Neural cell (in vitro differentiated cells): Measurements from ENCODE around the gene BPTF. TPM values are rescaled to one million over a fixed set of nuclear protein-coding genes. Genes with fewer than 3 reads are reported as not detected.
"Not testable (repeated sequence)": the region's sequence is repeated elsewhere in the genome, so short reads cannot be mapped to it uniquely, and the experiment has no call there.

Source experiments
- H2AFZ ChIP-seq: fragments of 200-600, 300-800 bp; sonication (generic), shearing (Covaris generic); 2 replicates; pipeline ENCODE4 v1.6.0; 2014; ENCODE audit warnings: low read depth, mild to moderate bottlenecking, antibody characterized with exemption, low read length, moderate library complexity
- H3F3A ChIP-seq: fragments of 200-600 bp; shearing (Covaris generic); 2 replicates; pipeline ENCODE4 v1.6.1; 2016; ENCODE audit warnings: mild to moderate bottlenecking, moderate library complexity, mixed read lengths, antibody characterized with exemption, low read length; ENCODE audit not compliant: insufficient read depth, poor library complexity, severe bottlenecking
- H3K27ac ChIP-seq: fragments of 200-600, 300-800 bp; sonication (generic), shearing (Covaris generic); 2 replicates; pipeline ENCODE4 v1.5.1; 2014; ENCODE audit warnings: mild to moderate bottlenecking, low read length, moderate library complexity
- H3K27me3 ChIP-seq: fragments of 300-800, 200-600 bp; sonication (generic), shearing (Covaris generic); 2 replicates; pipeline ENCODE4 v1.6.0; 2014; ENCODE audit warnings: mild to moderate bottlenecking, low read depth, low read length, moderate library complexity; ENCODE audit not compliant: insufficient read depth
- H3K36me3 ChIP-seq: fragments of 300-800, 200-600 bp; sonication (generic), shearing (Covaris generic); 2 replicates; pipeline ENCODE4 v1.5.1; 2014; ENCODE audit warnings: mild to moderate bottlenecking, antibody characterized with exemption, low read length, moderate library complexity; ENCODE audit not compliant: insufficient read depth
- H3K4me2 ChIP-seq: fragments of 300-800, 200-600 bp; sonication (generic), shearing (Covaris generic); 2 replicates; pipeline ENCODE4 v1.6.0; 2014; ENCODE audit warnings: mild to moderate bottlenecking, low read length
- H3K4me3 ChIP-seq: fragments of 300-800, 200-600 bp; sonication (generic), shearing (Covaris generic); 2 replicates; pipeline ENCODE4 v1.5.1; 2014; ENCODE audit warnings: mild to moderate bottlenecking, low read length, moderate library complexity
- H3K79me2 ChIP-seq: fragments of 200-600 bp; shearing (Covaris generic); replicated peaks from 2 replicates; pipeline ENCODE4 v1.6.0; 2014; ENCODE audit warnings: mild to moderate bottlenecking, low read length, moderate library complexity; ENCODE audit not compliant: insufficient read depth
- H3K9ac ChIP-seq: fragments of 300-800, 200-600 bp; sonication (generic), shearing (Covaris generic); 2 replicates; pipeline ENCODE4 v1.6.1; 2016; ENCODE audit warnings: mild to moderate bottlenecking, low read length, mixed read lengths
- H3K9me2 ChIP-seq: fragments of 200-600 bp; shearing (Covaris generic); 2 replicates; pipeline ENCODE4 v1.6.1; 2016; ENCODE audit warnings: mild to moderate bottlenecking, low read length, mixed read lengths; ENCODE audit not compliant: insufficient read depth
- H3K9me3 ChIP-seq: fragments of 200-600, 300-800 bp; sonication (generic), shearing (Covaris generic); 2 replicates; pipeline ENCODE4 v1.6.1; 2016; ENCODE audit warnings: mild to moderate bottlenecking, mixed run types, low read length, moderate library complexity, mixed read lengths
- H4K20me1 ChIP-seq: fragments of 200-600 bp; shearing (Covaris generic); 2 replicates; pipeline ENCODE4 v1.6.1; 2016; ENCODE audit warnings: mild to moderate bottlenecking, mixed run types; ENCODE audit not compliant: insufficient read depth
- CTCF ChIP-seq: fragments of 450-650 bp; IDR thresholded peaks from 2 replicates; pipeline ENCODE4 v1.5.1; 2014; ENCODE audit warnings: antibody characterized with exemption, mild to moderate bottlenecking, moderate library complexity; ENCODE audit not compliant: poor library complexity, severe bottlenecking
- EP300 ChIP-seq: fragments of 450-650 bp; conservative IDR thresholded peaks from 2 replicates; pipeline ENCODE4 v1.6.1; 2014; ENCODE audit warnings: antibody characterized with exemption, mild to moderate bottlenecking, moderate library complexity; ENCODE audit not compliant: poor library complexity, severe bottlenecking
- EZH2 ChIP-seq: fragments of 200-600, 300-800 bp; shearing (Covaris generic), sonication (generic); IDR thresholded peaks from 2 replicates; pipeline ENCODE4 v1.6.1; 2014; ENCODE audit warnings: antibody characterized with exemption, low read length, borderline replicate concordance, mild to moderate bottlenecking; ENCODE audit not compliant: insufficient read depth, poor library complexity, severe bottlenecking
- MXI1 ChIP-seq: fragments of 450-650 bp; conservative IDR thresholded peaks from 2 replicates; pipeline ENCODE4 v1.6.1; 2014; ENCODE audit warnings: antibody characterized with exemption, mild to moderate bottlenecking; ENCODE audit not compliant: poor library complexity, severe bottlenecking
- POLR2AphosphoS5 ChIP-seq: IDR thresholded peaks from 2 replicates; pipeline ENCODE4 v1.6.1; 2012
- RAD21 ChIP-seq: fragments of 450-650 bp; conservative IDR thresholded peaks from 2 replicates; pipeline ENCODE4 v1.6.1; 2014; ENCODE audit warnings: antibody characterized with exemption, mild to moderate bottlenecking, moderate library complexity
- SMC3 ChIP-seq: fragments of 450-650 bp; conservative IDR thresholded peaks from 2 replicates; pipeline ENCODE4 v1.6.1; 2014; ENCODE audit warnings: antibody characterized with exemption, mild to moderate bottlenecking, moderate library complexity; ENCODE audit not compliant: poor library complexity
- TAF1 ChIP-seq: IDR thresholded peaks from 2 replicates; pipeline ENCODE4 v1.6.1; 2012; ENCODE audit warnings: low read depth
- polyA plus RNA-seq: library from polyadenylated mRNA; depleted of rRNA; stranded (reverse); fragments of >200 nt; gene quantifications from 2 replicates; pipeline ENCODE4 v1.2.3, GENCODE V29; 2014
- TF ChIP-seq, protein P1 (sequence below): IDR thresholded peaks from 2 replicates; pipeline ENCODE4 v1.6.1; 2012; ENCODE audit warnings: borderline replicate concordance

Gene BPTF
- polyA plus RNA-seq, 1 donor from 2014 or later, result 46.7 TPM

- not testable (repeated sequence) for H3K9me2 ChIP-seq, H3K4me2 ChIP-seq, H3K27me3 ChIP-seq, H4K20me1 ChIP-seq, H3K36me3 ChIP-seq, H3F3A ChIP-seq, H3K9me3 ChIP-seq, H2AFZ ChIP-seq
- H3K4me3 ChIP-seq, result peak overlapping the region; percentile 85
- peaks cover 43% of the 10 kb centered on the region for H3K79me2 ChIP-seq
- peak overlapping the region; percentile 92 for H3K27ac ChIP-seq
- peak overlapping the region; percentile 90 for H3K9ac ChIP-seq
- peak; percentile 27 for TF ChIP-seq TAF1
- peak; percentile 44 for TF ChIP-seq POLR2AphosphoS5
- TF ChIP-seq, protein P1, sequence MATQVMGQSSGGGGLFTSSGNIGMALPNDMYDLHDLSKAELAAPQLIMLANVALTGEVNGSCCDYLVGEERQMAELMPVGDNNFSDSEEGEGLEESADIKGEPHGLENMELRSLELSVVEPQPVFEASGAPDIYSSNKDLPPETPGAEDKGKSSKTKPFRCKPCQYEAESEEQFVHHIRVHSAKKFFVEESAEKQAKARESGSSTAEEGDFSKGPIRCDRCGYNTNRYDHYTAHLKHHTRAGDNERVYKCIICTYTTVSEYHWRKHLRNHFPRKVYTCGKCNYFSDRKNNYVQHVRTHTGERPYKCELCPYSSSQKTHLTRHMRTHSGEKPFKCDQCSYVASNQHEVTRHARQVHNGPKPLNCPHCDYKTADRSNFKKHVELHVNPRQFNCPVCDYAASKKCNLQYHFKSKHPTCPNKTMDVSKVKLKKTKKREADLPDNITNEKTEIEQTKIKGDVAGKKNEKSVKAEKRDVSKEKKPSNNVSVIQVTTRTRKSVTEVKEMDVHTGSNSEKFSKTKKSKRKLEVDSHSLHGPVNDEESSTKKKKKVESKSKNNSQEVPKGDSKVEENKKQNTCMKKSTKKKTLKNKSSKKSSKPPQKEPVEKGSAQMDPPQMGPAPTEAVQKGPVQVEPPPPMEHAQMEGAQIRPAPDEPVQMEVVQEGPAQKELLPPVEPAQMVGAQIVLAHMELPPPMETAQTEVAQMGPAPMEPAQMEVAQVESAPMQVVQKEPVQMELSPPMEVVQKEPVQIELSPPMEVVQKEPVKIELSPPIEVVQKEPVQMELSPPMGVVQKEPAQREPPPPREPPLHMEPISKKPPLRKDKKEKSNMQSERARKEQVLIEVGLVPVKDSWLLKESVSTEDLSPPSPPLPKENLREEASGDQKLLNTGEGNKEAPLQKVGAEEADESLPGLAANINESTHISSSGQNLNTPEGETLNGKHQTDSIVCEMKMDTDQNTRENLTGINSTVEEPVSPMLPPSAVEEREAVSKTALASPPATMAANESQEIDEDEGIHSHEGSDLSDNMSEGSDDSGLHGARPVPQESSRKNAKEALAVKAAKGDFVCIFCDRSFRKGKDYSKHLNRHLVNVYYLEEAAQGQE, result peak; percentile 37
Measured at GRCh38 chr17:67825627-67826601, 611 bp downstream of the BPTF start.

- Histone ChIP-seq H3F3A (no peaks in the 10 kb centered on the region), H3K27ac (no peak overlapping the region), H3K36me3 (no peaks in the 10 kb centered on the region), H3K27me3 (no peaks in the 10 kb centered on the region), H3K9me2 (no peaks in the 10 kb centered on the region), H3K9ac (no peak overlapping the region), H3K79me2 (peaks cover 76% of the 10 kb centered on the region), H2AFZ (no peak overlapping the region), H3K4me2 (peak overlapping the region; percentile 36), H4K20me1 (peaks cover 13% of the 10 kb centered on the region), H3K9me3 (no peaks in the 10 kb centered on the region), H3K4me3 (peak overlapping the region; percentile 74)
- no peak for TF ChIP-seq EP300
- no peak for TF ChIP-seq CTCF
- TF ChIP-seq SMC3, result no peak
- TF ChIP-seq EZH2, result no peak
- TF ChIP-seq TAF1, result no peak
- no peak for TF ChIP-seq POLR2AphosphoS5
- TF ChIP-seq RAD21, result no peak
- no peak for TF ChIP-seq MXI1
Measured at GRCh38 chr17:67829331-67829730, 4.0 kb downstream of the BPTF start.
